GM21723 (cell line): ENCODE measurements around the gene FBXL15.

Source experiments
- ATAC-seq: cut with Tn5 transposase; IDR thresholded peaks from one replicate; pipeline ENCODE4 v1.9.1; 2021; ENCODE audit warnings: mild to moderate bottlenecking, moderate library complexity; ENCODE audit not compliant: unreplicated experiment

FBXL15 gene

GRCh38 chr10:102409604-102410428 lies 10.8 kb upstream of the FBXL15 start:
- no peak for ATAC-seq

- ATAC-seq: no peak
These were observed 10.1 kb upstream of the FBXL15 start for GRCh38 chr10:102410429-102411073.

GRCh38 chr10:102411341-102412255 lies 9.0 kb upstream of the FBXL15 start:
- no peak for ATAC-seq

GRCh38 chr10:102412293-102412692 lies 8.3 kb upstream of the FBXL15 start:
- ATAC-seq: no peak

GRCh38 chr10:102413053-102413705 lies 7.5 kb upstream of the FBXL15 start:
- no peak for ATAC-seq

GRCh38 chr10:102413806-102414561 lies 6.7 kb upstream of the FBXL15 start:
- ATAC-seq: no peak

- no peak for ATAC-seq
These were observed 5.9 kb upstream of the FBXL15 start for GRCh38 chr10:102414749-102415148.

- ATAC-seq: no peak
These were observed 4.4 kb upstream of the FBXL15 start for GRCh38 chr10:102416283-102416682.

GRCh38 chr10:102416695-102417094 lies 3.9 kb upstream of the FBXL15 start:
- ATAC-seq: no peak

GRCh38 chr10:102418622-102419268 lies 1.9 kb upstream of the FBXL15 start, which contains the start of gene PSD:
PSD (minus strand) TSS chr10:102418785; CDS start chr10:102417038, 1,747 bp downstream.
- no peak for ATAC-seq

- no peak for ATAC-seq
These were observed 1.1 kb upstream of the FBXL15 start for GRCh38 chr10:102419269-102420180.

GRCh38 chr10:102420181-102420713 lies 389 bp upstream of the FBXL15 start:
- peak; percentile 1 for ATAC-seq

- no peak for ATAC-seq
These were observed 796 bp downstream of the FBXL15 start for GRCh38 chr10:102421507-102421756.

- peak; percentile 4 for ATAC-seq
These were observed 1.3 kb downstream of the FBXL15 start for GRCh38 chr10:102421757-102422512.

GRCh38 chr10:102422545-102423129 lies 2.0 kb downstream of the FBXL15 start:
- peak; percentile 31 for ATAC-seq

- no peak for ATAC-seq
These were observed 2.8 kb downstream of the FBXL15 start for GRCh38 chr10:102423372-102423968.

- no peak for ATAC-seq
These were observed 3.5 kb downstream of the FBXL15 start for GRCh38 chr10:102424145-102424544.
